Cortex of kidney (tissue), 1 donor: ENCODE data around the gene LIF.
"Not testable (repeated sequence)": the region's sequence is repeated elsewhere in the genome, so short reads cannot be mapped to it uniquely, and the experiment has no call there.

Experiments used
- DNase-seq: peaks from one replicate; lab custom pipeline; 2025; lab: John Stamatoyannopoulos, UW

The LIF gene

GRCh38 chr22:30206944-30207343 is 39.6 kb downstream of the LIF start:
- no peak for DNase-seq

GRCh38 chr22:30205281-30206115 is 41.1 kb downstream of the LIF start:
- no peak for DNase-seq

- DNase-seq = no peak
Measured at GRCh38 chr22:30204742-30205111, 41.8 kb downstream of the LIF start.

GRCh38 chr22:30204015-30204741 is 42.4 kb downstream of the LIF start:
- DNase-seq = no peak

- DNase-seq = no peak
Measured at GRCh38 chr22:30202531-30203006, 44.0 kb downstream of the LIF start.

- DNase-seq = no peak
Measured at GRCh38 chr22:30201945-30202344, 44.6 kb downstream of the LIF start.

GRCh38 chr22:30200905-30201304 is 45.7 kb downstream of the LIF start:
- not testable (repeated sequence) for DNase-seq

GRCh38 chr22:30198921-30199320 is 47.6 kb downstream of the LIF start:
- DNase-seq = no peak

- DNase-seq = no peak
Measured at GRCh38 chr22:30198152-30198825, 48.3 kb downstream of the LIF start.

GRCh38 chr22:30197389-30197788 is 49.2 kb downstream of the LIF start:
- DNase-seq = no peak

- DNase-seq = no peak
Measured at GRCh38 chr22:30196880-30197336, 49.7 kb downstream of the LIF start.

- DNase-seq = no peak
Measured at GRCh38 chr22:30196141-30196879, 50.2 kb downstream of the LIF start.

GRCh38 chr22:30195245-30196140 is 51.1 kb downstream of the LIF start:
- no peak for DNase-seq

- no peak for DNase-seq
Measured at GRCh38 chr22:30193031-30193775, 53.4 kb downstream of the LIF start.

- no peak for DNase-seq
Measured at GRCh38 chr22:30192427-30192826, 54.1 kb downstream of the LIF start.

- no peak for DNase-seq
Measured at GRCh38 chr22:30191040-30191701, 55.4 kb downstream of the LIF start.

GRCh38 chr22:30190574-30190973 is 56.0 kb downstream of the LIF start:
- no peak for DNase-seq
